Effector memory CD8-positive, alpha-beta T cell (primary cell): Measurements from ENCODE around the gene CELF4.

Experiments used
- ATAC-seq: fragments of 150-1000 bp; cut with Tn5 transposase; replicated peaks from 2 replicates; pipeline ENCODE4 v1.10.0; 2021; ENCODE audit warnings: mild to moderate bottlenecking, moderate library complexity
- DNase-seq, 3 experiments: peaks; one replicate each; pipeline ENCODE4 v3.0.0; 2021
- H3K27ac Mint-ChIP-seq, 2 donors: one replicate each; pipeline ENCODE4 v1.8.0; 2022; ENCODE audit warnings: mild to moderate bottlenecking in 2 of 2, mixed read lengths in 2 of 2, moderate library complexity in 2 of 2
- H3K27me3 Mint-ChIP-seq, 2 donors: one replicate each; pipeline ENCODE4 v1.8.0; 2022; ENCODE audit warnings: mixed read lengths in 2 of 2
- H3K36me3 Mint-ChIP-seq: one replicate; pipeline ENCODE4 v1.8.0; 2022; ENCODE audit warnings: mild to moderate bottlenecking, moderate library complexity, mixed read lengths; ENCODE audit not compliant: insufficient read depth
- H3K4me1 Mint-ChIP-seq, 2 donors: one replicate each; pipeline ENCODE4 v1.8.0; 2022; ENCODE audit warnings: low read depth in 2 of 2, mixed read lengths in 2 of 2
- H3K4me3 Mint-ChIP-seq, 2 donors: one replicate each; pipeline ENCODE4 v1.8.0; 2022; ENCODE audit warnings: mild to moderate bottlenecking in 2 of 2, mixed read lengths in 2 of 2, moderate library complexity in 2 of 2
- H3K9me3 Mint-ChIP-seq, 2 donors: one replicate each; pipeline ENCODE4 v1.8.0; 2022; ENCODE audit warnings: mixed read lengths in 2 of 2

CELF4 gene

DNA sequence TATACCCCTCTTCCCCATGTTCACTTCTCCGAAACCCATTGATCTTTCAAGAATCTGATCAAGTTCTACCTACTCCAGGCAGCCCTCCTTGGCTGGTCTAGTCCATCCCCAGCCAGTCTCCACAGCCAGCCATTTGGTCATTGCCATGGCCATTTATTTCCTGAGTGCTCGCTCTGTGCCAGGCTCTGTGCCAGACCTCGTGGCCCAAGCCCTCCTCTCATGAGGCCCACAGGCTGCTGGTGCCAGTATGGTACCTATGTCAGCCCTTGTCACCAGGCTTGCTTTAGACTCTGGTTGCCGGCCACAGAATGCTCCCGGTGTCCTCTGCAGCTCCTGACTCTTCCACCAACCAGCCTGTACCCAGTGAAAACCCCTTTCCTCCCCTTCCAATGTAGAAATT, 78.8 kb downstream of the CELF4 start:
- no peak for DNase-seq
- Mint-ChIP-seq H3K9me3 (peaks cover 4 to 5% of the 10 kb centered on the region in 2 donors), H3K27ac (no peak overlapping the region), H3K36me3 (no peaks in the 10 kb centered on the region), H3K27me3 (peaks cover 69 to 82% of the 10 kb centered on the region in 2 donors), H3K4me3 (no peak overlapping the region), H3K4me1 (peaks cover 0 to 9% of the 10 kb centered on the region in 2 donors)
- no peak for ATAC-seq

- Mint-ChIP-seq H3K36me3 (no peaks in the 10 kb centered on the region), H3K27me3 (peaks cover 63 to 66% of the 10 kb centered on the region in 2 donors), H3K27ac (no peak overlapping the region), H3K4me3 (no peak overlapping the region), H3K9me3 (peaks cover 2 to 4% of the 10 kb centered on the region in 2 donors), H3K4me1 (peaks cover 0 to 9% of the 10 kb centered on the region in 2 donors)
- ATAC-seq (no peak), DNase-seq (no peak)
Measured at GRCh38 chr18:37484983-37485834, 80.4 kb downstream of the CELF4 start.

DNA sequence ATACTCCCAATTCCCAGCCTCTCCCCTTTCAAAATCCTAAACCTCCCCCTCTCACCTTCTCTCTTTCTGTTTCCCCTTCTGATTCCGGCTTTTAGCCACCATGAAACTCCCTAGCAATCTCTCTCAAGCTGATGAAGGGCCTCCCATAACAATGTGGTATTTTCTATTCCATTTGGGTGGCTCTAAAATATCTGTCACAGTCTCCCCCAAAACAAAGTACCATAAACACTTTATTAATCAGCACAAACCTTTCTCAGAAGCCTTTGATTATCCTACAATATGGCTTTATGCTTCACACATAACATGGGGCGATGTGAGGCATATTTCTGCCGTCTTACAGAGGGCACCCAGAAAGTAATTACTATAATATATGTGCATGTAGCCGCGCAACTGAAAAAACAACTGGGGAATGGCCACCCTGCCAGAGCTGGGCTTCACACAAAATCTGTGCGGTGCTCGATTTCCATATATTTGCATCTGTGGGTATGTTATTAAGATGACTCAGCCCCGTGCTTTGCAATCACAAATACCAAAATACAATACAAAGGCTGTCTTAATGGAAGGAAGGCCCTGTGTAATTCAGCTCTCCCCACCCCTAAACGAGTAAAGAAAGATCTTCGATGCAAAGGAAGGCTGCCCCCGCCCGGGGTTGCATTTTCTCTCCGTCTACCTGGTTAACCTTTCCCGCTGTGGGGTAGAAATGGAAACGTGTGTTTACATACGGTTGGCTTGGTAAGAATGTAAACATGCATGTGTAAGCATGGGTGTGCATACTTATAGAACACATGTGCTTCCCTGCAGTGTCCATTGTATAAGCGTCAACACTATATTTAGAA, 81.4 kb downstream of the CELF4 start:
- Mint-ChIP-seq H3K27me3 (peaks cover 57 to 66% of the 10 kb centered on the region in 2 donors), H3K4me3 (no peak overlapping the region), H3K9me3 (peaks cover 2 to 4% of the 10 kb centered on the region in 2 donors), H3K27ac (no peak overlapping the region), H3K4me1 (peaks cover 0 to 9% of the 10 kb centered on the region in 2 donors), H3K36me3 (no peaks in the 10 kb centered on the region)
- no peak for ATAC-seq
- no peak for DNase-seq

- no peak for ATAC-seq
- H3K9me3 Mint-ChIP-seq, result peaks cover 2 to 4% of the 10 kb centered on the region in 2 donors
- H3K4me3 Mint-ChIP-seq, result no peak overlapping the region
- DNase-seq, result no peak
- H3K27me3 Mint-ChIP-seq, result peaks cover 49 to 66% of the 10 kb centered on the region in 2 donors
- H3K36me3 Mint-ChIP-seq, result peaks cover 2% of the 10 kb centered on the region
- peaks cover 0 to 9% of the 10 kb centered on the region in 2 donors for H3K4me1 Mint-ChIP-seq
- H3K27ac Mint-ChIP-seq, result no peak overlapping the region
Measured at GRCh38 chr18:37483221-37483971, 82.2 kb downstream of the CELF4 start.

DNA sequence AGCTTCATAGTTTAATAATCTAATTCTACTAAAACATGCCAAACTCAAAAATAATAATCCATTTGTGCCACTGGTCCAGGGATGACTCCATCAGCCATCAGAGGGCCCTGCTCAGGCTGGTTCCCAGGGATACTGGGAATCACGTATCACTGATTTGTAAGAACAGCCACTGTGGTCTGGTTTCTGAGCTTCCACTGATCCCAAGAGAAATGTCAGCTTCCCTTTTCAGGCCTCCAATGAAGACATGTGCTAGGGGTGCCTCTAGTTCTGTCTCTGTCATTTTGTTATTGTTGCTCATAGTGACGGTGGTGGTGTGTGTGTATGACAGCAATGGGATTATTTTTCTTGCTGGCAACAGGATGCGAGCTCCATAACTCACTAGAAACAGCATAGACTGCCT, 83.2 kb downstream of the CELF4 start:
- Mint-ChIP-seq H3K9me3 (peaks cover 2 to 4% of the 10 kb centered on the region in 2 donors), H3K4me3 (no peak overlapping the region), H3K27ac (no peak overlapping the region), H3K4me1 (peaks cover 0 to 7% of the 10 kb centered on the region in 2 donors), H3K27me3 (peaks cover 39 to 63% of the 10 kb centered on the region in 2 donors), H3K36me3 (peaks cover 2% of the 10 kb centered on the region)
- ATAC-seq, result no peak
- DNase-seq, result no peak

DNA sequence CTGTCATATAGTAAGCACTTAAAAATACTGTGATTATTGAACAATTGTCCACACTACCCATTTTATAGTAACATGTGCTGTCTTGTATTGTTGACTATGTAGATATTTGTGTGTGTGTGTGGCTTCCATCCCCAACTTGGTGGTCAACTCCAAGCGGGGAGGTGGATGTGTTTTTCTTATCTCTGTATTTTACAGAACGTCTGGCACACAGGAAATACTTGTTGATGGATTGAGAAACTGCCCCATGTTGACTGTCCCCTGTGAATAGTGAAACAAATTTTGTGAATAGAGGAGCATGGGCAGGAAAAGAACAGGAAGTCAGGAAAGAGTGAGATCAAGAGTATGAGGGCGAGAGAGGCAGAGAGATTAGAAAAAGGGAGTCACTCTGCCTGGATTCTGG, 83.6 kb downstream of the CELF4 start:
- H3K27ac Mint-ChIP-seq, result no peak overlapping the region
- no peak for DNase-seq
- peaks cover 2 to 4% of the 10 kb centered on the region in 2 donors for H3K9me3 Mint-ChIP-seq
- peaks cover 0 to 7% of the 10 kb centered on the region in 2 donors for H3K4me1 Mint-ChIP-seq
- no peak for ATAC-seq
- H3K4me3 Mint-ChIP-seq, result no peak overlapping the region
- H3K36me3 Mint-ChIP-seq, result peaks cover 2% of the 10 kb centered on the region
- peaks cover 35 to 63% of the 10 kb centered on the region in 2 donors for H3K27me3 Mint-ChIP-seq

- peaks cover 0 to 4% of the 10 kb centered on the region in 2 donors for H3K4me1 Mint-ChIP-seq
- peaks cover 34 to 63% of the 10 kb centered on the region in 2 donors for H3K27me3 Mint-ChIP-seq
- ATAC-seq (no peak), DNase-seq (no peak)
- H3K4me3 Mint-ChIP-seq, result no peak overlapping the region
- peaks cover 2% of the 10 kb centered on the region for H3K36me3 Mint-ChIP-seq
- no peak overlapping the region for H3K27ac Mint-ChIP-seq
- H3K9me3 Mint-ChIP-seq, result peaks cover 2 to 4% of the 10 kb centered on the region in 2 donors
Measured at GRCh38 chr18:37481491-37481890, 84.1 kb downstream of the CELF4 start.

GRCh38 chr18:37481072-37481471, 84.5 kb downstream of the CELF4 start:
- H3K4me3 Mint-ChIP-seq, result no peak overlapping the region
- H3K27me3 Mint-ChIP-seq, result peaks cover 30 to 61% of the 10 kb centered on the region in 2 donors
- H3K9me3 Mint-ChIP-seq, result peaks cover 2 to 4% of the 10 kb centered on the region in 2 donors
- no peak overlapping the region for H3K27ac Mint-ChIP-seq
- peaks cover 0 to 4% of the 10 kb centered on the region in 2 donors for H3K4me1 Mint-ChIP-seq
- no peak for DNase-seq
- peaks cover 2% of the 10 kb centered on the region for H3K36me3 Mint-ChIP-seq
- no peak for ATAC-seq

GRCh38 chr18:37476611-37477295, 88.8 kb downstream of the CELF4 start:
- H3K4me1 Mint-ChIP-seq, result no peaks in the 10 kb centered on the region
- no peak overlapping the region for H3K27ac Mint-ChIP-seq
- peaks cover 6 to 43% of the 10 kb centered on the region in 2 donors for H3K27me3 Mint-ChIP-seq
- H3K36me3 Mint-ChIP-seq, result peaks cover 2% of the 10 kb centered on the region
- no peak for ATAC-seq
- no peak overlapping the region for H3K4me3 Mint-ChIP-seq
- no peaks in the 10 kb centered on the region for H3K9me3 Mint-ChIP-seq
- DNase-seq, result no peak

DNA sequence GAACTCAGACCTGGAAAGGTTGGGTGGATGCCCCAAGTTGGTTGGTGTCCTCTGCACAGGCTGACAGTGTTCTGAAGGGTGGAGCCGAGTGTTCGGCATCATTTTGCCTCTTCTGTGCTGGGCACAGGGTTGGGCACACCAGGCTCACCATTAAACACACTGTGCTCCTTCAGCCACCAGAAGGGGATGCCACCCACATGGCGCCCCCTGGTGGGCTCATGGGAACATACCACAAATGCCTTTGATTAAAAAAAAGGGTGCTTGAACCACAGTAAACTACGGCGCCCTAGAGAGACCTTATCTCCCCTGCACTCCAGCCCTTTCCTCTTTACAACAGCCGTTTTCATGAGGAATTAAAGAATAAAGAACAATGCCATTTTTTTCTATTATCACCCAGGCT, 89.4 kb downstream of the CELF4 start:
- no peaks in the 10 kb centered on the region for H3K4me1 Mint-ChIP-seq
- ATAC-seq (no peak), DNase-seq (no peak)
- H3K27me3 Mint-ChIP-seq, result peaks cover 9 to 49% of the 10 kb centered on the region in 2 donors
- H3K27ac Mint-ChIP-seq, result no peak overlapping the region
- H3K36me3 Mint-ChIP-seq, result peaks cover 2% of the 10 kb centered on the region
- H3K4me3 Mint-ChIP-seq, result no peak overlapping the region
- no peaks in the 10 kb centered on the region for H3K9me3 Mint-ChIP-seq

GRCh38 chr18:37473195-37473840, 92.3 kb downstream of the CELF4 start:
- H3K36me3 Mint-ChIP-seq, result no peaks in the 10 kb centered on the region
- DNase-seq, result no peak
- H3K27ac Mint-ChIP-seq, result no peak overlapping the region
- H3K4me1 Mint-ChIP-seq, result no peaks in the 10 kb centered on the region
- H3K4me3 Mint-ChIP-seq, result no peak overlapping the region
- peaks cover 9 to 34% of the 10 kb centered on the region in 2 donors for H3K27me3 Mint-ChIP-seq
- ATAC-seq, result no peak
- peaks cover 2 to 5% of the 10 kb centered on the region in 2 donors for H3K9me3 Mint-ChIP-seq

- peaks cover 7 to 32% of the 10 kb centered on the region in 2 donors for H3K27me3 Mint-ChIP-seq
- no peak overlapping the region for H3K4me3 Mint-ChIP-seq
- ATAC-seq (no peak), DNase-seq (no peak)
- no peaks in the 10 kb centered on the region for H3K4me1 Mint-ChIP-seq
- H3K27ac Mint-ChIP-seq, result no peak overlapping the region
- no peaks in the 10 kb centered on the region for H3K36me3 Mint-ChIP-seq
- H3K9me3 Mint-ChIP-seq, result peaks cover 2 to 7% of the 10 kb centered on the region in 2 donors
Measured at GRCh38 chr18:37471637-37472036, 94.0 kb downstream of the CELF4 start.
